ENCODE results near the gene RASL12. TPM values are rescaled to one million over a fixed set of nuclear protein-coding genes. Genes with fewer than 3 reads are reported as not detected.
"Not testable (repeated sequence)": the region's sequence is repeated elsewhere in the genome, so short reads cannot be mapped to it uniquely, and the experiment has no call there.

RASL12 gene
- total RNA-seq, 2 experiments from 2014 or later: not detected

GRCh38 chr15:65055201-65055870 is 12.5 kb downstream of the RASL12 start:
- Mint-ChIP-seq H3K9me3 (no peaks in the 10 kb centered on the region), H3K4me1 (peaks cover 15% of the 10 kb centered on the region), H3K36me3 (ENCODE audit: low read depth) (no peaks in the 10 kb centered on the region), H3K27ac (no peak overlapping the region), H3K27me3 (no peaks in the 10 kb centered on the region), H3K4me3 (no peak overlapping the region)
- no peak for DNase-seq
- ChIA-PET CTCF (interaction anchor here (1.0 to 2.6 kb wide), 12 partner anchors 9 to 330 kb away, joined by 3 to 12 read pairs (median 4); partner anchors contain the start of gene RASL12), POLR2A (no interaction called here)

GRCh38 chr15:65054333-65055200 is 13.2 kb downstream of the RASL12 start:
- ChIA-PET POLR2A (no interaction called here), CTCF (interaction anchor here (0.5 to 2.6 kb wide), 14 partner anchors 9 to 331 kb away, joined by 3 to 12 read pairs (median 4); partner anchors contain the start of genes RASL12 and RNU5B-1)
- Mint-ChIP-seq H3K27ac (no peak overlapping the region), H3K36me3 (ENCODE audit: low read depth) (no peaks in the 10 kb centered on the region), H3K4me1 (peaks cover 22% of the 10 kb centered on the region), H3K27me3 (no peaks in the 10 kb centered on the region), H3K4me3 (no peak overlapping the region), H3K9me3 (no peaks in the 10 kb centered on the region)
- DNase-seq: peak; percentile 68

GRCh38 chr15:65052956-65053355 is 14.8 kb downstream of the RASL12 start:
- CTCF ChIA-PET: interaction anchor here (1.0 to 1.4 kb wide), 2 partner anchors 10 kb away, joined by 3 to 4 read pairs; no protein-coding TSS in a partner anchor
- no peak for DNase-seq
- Mint-ChIP-seq H3K36me3 (ENCODE audit: low read depth) (no peaks in the 10 kb centered on the region), H3K27ac (no peak overlapping the region), H3K9me3 (no peaks in the 10 kb centered on the region), H3K4me1 (peaks cover 28% of the 10 kb centered on the region), H3K27me3 (no peaks in the 10 kb centered on the region), H3K4me3 (no peak overlapping the region)
- POLR2A ChIA-PET: no interaction called here

- Mint-ChIP-seq H3K27ac (no peak overlapping the region), H3K4me1 (peaks cover 28% of the 10 kb centered on the region), H3K4me3 (no peak overlapping the region), H3K27me3 (no peaks in the 10 kb centered on the region), H3K9me3 (no peaks in the 10 kb centered on the region), H3K36me3 (ENCODE audit: low read depth) (no peaks in the 10 kb centered on the region)
- ChIA-PET CTCF (interaction anchor here (0.9 kb wide), 2 partner anchors 11 to 25 kb away, joined by 3 to 4 read pairs; partner anchors contain the start of gene KBTBD13), POLR2A (no interaction called here)
- no peak for DNase-seq
Measured at GRCh38 chr15:65051266-65051665, 16.5 kb downstream of the RASL12 start.

GRCh38 chr15:65050270-65050669 is 17.5 kb downstream of the RASL12 start:
- H3K4me3 Mint-ChIP-seq: no peak overlapping the region
- CTCF ChIA-PET: no interaction called here
- H3K27me3 Mint-ChIP-seq: no peaks in the 10 kb centered on the region
- POLR2A ChIA-PET: no interaction called here
- peaks cover 20% of the 10 kb centered on the region for H3K4me1 Mint-ChIP-seq
- H3K9me3 Mint-ChIP-seq: no peaks in the 10 kb centered on the region
- DNase-seq: no peak
- no peaks in the 10 kb centered on the region for H3K36me3 Mint-ChIP-seq (ENCODE audit: low read depth)
- H3K27ac Mint-ChIP-seq: no peak overlapping the region

- no peaks in the 10 kb centered on the region for H3K9me3 Mint-ChIP-seq
- H3K27ac Mint-ChIP-seq: no peak overlapping the region
- DNase-seq: peak; percentile 90
- no peaks in the 10 kb centered on the region for H3K36me3 Mint-ChIP-seq (ENCODE audit: low read depth)
- CTCF ChIA-PET: no interaction called here
- H3K27me3 Mint-ChIP-seq: no peaks in the 10 kb centered on the region
- H3K4me1 Mint-ChIP-seq: peaks cover 17% of the 10 kb centered on the region
- POLR2A ChIA-PET: no interaction called here
- peak overlapping the region; percentile 51 for H3K4me3 Mint-ChIP-seq
Measured at GRCh38 chr15:65049418-65049840, 18.4 kb downstream of the RASL12 start.

GRCh38 chr15:65048241-65048640 is 19.6 kb downstream of the RASL12 start:
- ChIA-PET CTCF (interaction anchor here (0.6 to 1.0 kb wide), 2 partner anchors 30 to 309 kb away, joined by 3 read pairs; no protein-coding TSS in a partner anchor), POLR2A (no interaction called here)
- Mint-ChIP-seq H3K27ac (no peak overlapping the region), H3K4me3 (no peak overlapping the region), H3K36me3 (ENCODE audit: low read depth) (no peaks in the 10 kb centered on the region), H3K4me1 (peaks cover 14% of the 10 kb centered on the region), H3K9me3 (no peaks in the 10 kb centered on the region), H3K27me3 (no peaks in the 10 kb centered on the region)
- no peak for DNase-seq

- H3K27ac Mint-ChIP-seq: no peak within 1 kb of the TSS
- DNase-seq: no peak
- peaks cover 2% of the 10 kb centered on the region for H3K27me3 Mint-ChIP-seq
- no peaks in the 10 kb centered on the region for H3K9me3 Mint-ChIP-seq
- no peaks in the 10 kb centered on the region for H3K36me3 Mint-ChIP-seq (ENCODE audit: low read depth)
- no peak within 1 kb of the TSS for H3K4me3 Mint-ChIP-seq
- ChIA-PET POLR2A (no interaction called here), CTCF (interaction anchor here (0.6 to 1.4 kb wide), 3 partner anchors 13 to 459 kb away, joined by 3 to 6 read pairs (median 4); no protein-coding TSS in a partner anchor)
- peaks cover 10% of the 10 kb centered on the region for H3K4me1 Mint-ChIP-seq
Measured at GRCh38 chr15:65044724-65045481, 22.9 kb downstream of the RASL12 start, which contains the start of gene SLC51B. Gene SLC51B (plus strand): TSS chr15:65045387. CDS start chr15:65050005, 4,618 bp downstream.

- DNase-seq; H3K27ac Mint-ChIP-seq; H3K4me1 Mint-ChIP-seq; H3K4me3 Mint-ChIP-seq; H3K27me3 Mint-ChIP-seq; POLR2A ChIA-PET; H3K9me3 Mint-ChIP-seq; H3K36me3 Mint-ChIP-seq (ENCODE audit: low read depth): not testable (repeated sequence)
- CTCF ChIA-PET: interaction anchor here (0.6 to 1.4 kb wide), 3 partner anchors 12 to 460 kb away, joined by 3 to 6 read pairs (median 4); no protein-coding TSS in a partner anchor
Measured at GRCh38 chr15:65044218-65044617, 23.6 kb downstream of the RASL12 start.

- POLR2A ChIA-PET: no interaction called here
- no peak for DNase-seq
- Mint-ChIP-seq H3K27ac (no peak overlapping the region), H3K4me1 (no peaks in the 10 kb centered on the region), H3K4me3 (no peak overlapping the region), H3K36me3 (ENCODE audit: low read depth) (no peaks in the 10 kb centered on the region), H3K27me3 (peaks cover 2% of the 10 kb centered on the region), H3K9me3 (no peaks in the 10 kb centered on the region)
- CTCF ChIA-PET: interaction anchor here (0.6 to 1.6 kb wide), 5 partner anchors 9 to 22 kb away, joined by 3 to 4 read pairs (median 3); no protein-coding TSS in a partner anchor
Measured at GRCh38 chr15:65042776-65043327, 24.9 kb downstream of the RASL12 start.

- peaks cover 2% of the 10 kb centered on the region for H3K27me3 Mint-ChIP-seq
- H3K4me1 Mint-ChIP-seq: no peaks in the 10 kb centered on the region
- POLR2A ChIA-PET: no interaction called here
- no peak for DNase-seq
- no peak overlapping the region for H3K4me3 Mint-ChIP-seq
- no peaks in the 10 kb centered on the region for H3K36me3 Mint-ChIP-seq (ENCODE audit: low read depth)
- no peaks in the 10 kb centered on the region for H3K9me3 Mint-ChIP-seq
- CTCF ChIA-PET: interaction anchor here (0.7 to 1.6 kb wide), 3 partner anchors 11 to 15 kb away, joined by 3 to 4 read pairs (median 3); no protein-coding TSS in a partner anchor
- no peak overlapping the region for H3K27ac Mint-ChIP-seq
Measured at GRCh38 chr15:65041787-65042186, 26.0 kb downstream of the RASL12 start.

- POLR2A ChIA-PET: no interaction called here
- Mint-ChIP-seq H3K27me3 (peaks cover 2% of the 10 kb centered on the region), H3K4me3 (no peak overlapping the region), H3K4me1 (no peaks in the 10 kb centered on the region), H3K36me3 (ENCODE audit: low read depth) (no peaks in the 10 kb centered on the region), H3K27ac (no peak overlapping the region), H3K9me3 (no peaks in the 10 kb centered on the region)
- no peak for DNase-seq
- CTCF ChIA-PET: interaction anchor here (1.2 kb wide), 1 partner anchor 9 kb away, joined by 3 read pairs; no protein-coding TSS in a partner anchor
Measured at GRCh38 chr15:65040461-65040860, 27.3 kb downstream of the RASL12 start.
